SIG-M5 treated with dmso at 0.1 percent for 504 hours (cell line): ENCODE results near the gene DAB1.

Experiments used
- DNase-seq: peaks from one replicate; lab custom pipeline; 2025; ENCODE audit not compliant: unreplicated experiment; lab: John Stamatoyannopoulos, UW

Gene DAB1

DNA sequence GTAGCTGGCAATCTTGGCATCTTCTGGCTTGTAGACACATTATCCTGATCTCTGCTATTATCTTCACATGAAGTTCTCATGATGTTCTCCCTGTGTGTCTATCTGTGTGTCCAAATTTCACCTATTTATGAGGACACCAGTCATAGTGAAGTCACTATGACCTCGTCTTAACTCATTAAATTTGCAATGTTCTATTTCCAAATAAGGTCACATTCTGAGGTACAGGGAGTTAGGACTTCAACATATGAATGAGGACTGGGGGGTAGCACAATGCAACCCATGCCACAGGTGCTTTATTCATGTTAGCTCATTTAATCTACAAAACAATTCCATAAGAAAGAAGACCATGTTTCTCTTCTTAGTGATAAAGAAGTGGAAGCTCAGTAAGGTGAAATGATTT is 251.8 kb downstream of the DAB1 start:
- no peak for DNase-seq

DNA sequence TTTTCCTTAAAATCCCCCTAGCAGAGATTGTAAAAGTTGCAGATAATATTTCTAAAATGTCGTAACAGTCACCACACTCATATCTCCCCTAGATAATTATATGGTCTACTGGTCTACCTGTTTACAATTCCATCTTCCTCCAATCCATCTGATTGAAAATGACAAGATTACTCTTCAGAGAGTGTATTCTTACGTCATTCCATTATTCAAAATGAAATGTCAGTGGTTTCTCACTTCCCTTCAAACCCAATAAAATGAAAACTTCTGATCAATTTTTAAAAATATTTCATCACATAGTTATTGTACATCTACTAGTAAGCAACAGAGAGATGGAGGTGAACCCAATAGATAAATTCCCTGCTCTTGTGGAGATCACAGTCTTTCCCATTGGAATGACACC is 255.9 kb downstream of the DAB1 start:
- DNase-seq: no peak

DNA sequence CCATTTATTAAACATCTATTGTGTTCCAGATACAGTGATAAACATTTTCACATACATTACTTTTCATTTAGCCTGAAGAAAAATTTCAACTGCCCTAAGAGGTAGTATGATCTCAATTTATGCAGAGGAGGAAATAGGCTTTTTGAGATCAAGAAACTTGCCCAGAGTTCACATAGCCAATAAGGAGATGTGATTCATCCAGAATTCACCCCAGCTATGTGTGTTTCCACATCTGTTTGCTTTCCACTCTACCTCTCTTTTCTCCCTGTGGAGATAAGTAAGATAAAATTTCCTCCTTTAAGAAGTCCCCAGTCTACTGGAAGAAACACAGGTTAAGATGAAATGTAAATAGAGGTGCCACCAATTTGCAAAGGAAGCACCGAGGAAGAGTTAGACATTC is 258.3 kb downstream of the DAB1 start:
- no peak for DNase-seq

GRCh38 chr1:57164584-57164983 is 259.3 kb downstream of the DAB1 start:
- DNase-seq: no peak

DNA sequence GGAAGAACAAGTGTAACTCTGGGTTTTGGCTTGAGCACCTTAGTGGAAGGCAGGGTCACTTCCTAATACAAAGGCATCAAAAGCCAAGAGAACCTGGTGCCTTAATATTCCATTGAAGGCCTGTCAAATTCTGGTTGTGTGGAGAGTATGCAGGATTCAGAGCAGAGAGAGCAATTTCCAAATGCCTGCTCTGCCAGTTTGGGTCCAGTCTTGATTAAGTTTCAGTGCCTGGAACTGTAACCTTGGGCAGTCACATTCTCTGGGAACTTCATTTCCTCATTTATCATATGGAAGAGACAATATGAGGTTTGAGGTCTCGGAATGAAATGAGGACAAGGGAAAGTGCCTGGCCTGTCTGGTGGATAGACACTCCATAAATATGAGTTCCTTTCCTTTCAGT is 260.1 kb downstream of the DAB1 start:
- no peak for DNase-seq

DNA sequence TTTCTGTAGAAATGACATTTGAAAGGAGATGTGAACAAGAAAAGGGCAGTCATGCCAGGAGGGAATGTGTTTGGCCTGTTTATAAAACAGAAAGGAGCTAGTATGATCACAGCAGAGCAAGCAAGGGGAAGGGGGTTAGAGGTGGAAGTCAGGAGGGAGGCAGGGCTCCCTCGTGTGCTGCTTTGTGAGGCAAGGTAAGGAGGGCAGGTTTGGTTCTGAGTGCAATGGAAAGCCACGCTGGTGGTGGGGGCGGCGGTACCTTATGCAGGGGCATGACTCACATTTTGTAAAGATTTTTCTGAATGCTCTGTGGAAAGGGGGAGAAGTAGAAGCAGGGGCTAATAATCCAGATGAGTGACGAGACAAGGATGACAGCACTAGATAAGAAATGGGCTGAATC is 260.5 kb downstream of the DAB1 start:
- DNase-seq: no peak

DNA sequence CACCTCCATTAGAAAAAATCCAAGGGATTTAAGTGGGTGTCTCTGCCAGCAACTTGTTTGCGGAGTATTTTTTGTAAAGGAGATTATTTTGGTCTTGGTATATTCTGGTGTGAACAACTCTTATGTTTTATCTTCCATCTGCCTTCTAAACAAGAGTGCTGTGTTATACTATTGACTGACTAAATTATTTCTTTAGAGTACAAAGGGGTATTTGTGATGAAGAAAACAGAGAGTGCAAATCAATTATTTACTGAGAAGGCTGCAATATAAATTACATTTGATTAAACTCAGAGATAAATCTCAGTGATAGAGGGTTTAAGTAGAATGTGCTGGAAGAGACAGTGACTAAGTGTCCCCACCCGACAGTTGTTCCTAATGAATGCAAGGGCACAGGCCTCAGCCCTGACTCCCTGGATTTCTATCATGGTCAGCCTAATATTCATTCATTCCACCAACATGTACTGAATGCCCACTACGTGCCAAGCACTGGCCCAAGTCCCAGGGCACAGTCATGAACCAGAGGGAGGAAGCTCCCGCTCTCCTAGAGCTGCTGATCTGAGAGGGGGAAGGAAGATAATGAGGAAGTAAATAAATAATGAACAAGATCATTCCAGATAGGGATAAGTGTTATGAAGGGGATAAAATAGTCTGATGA is 261.1 kb downstream of the DAB1 start:
- no peak for DNase-seq

- DNase-seq: no peak
Measured at GRCh38 chr1:57160594-57160993, 263.3 kb downstream of the DAB1 start.

GRCh38 chr1:57158604-57158998 is 265.3 kb downstream of the DAB1 start:
- DNase-seq: no peak

- no peak for DNase-seq
Measured at GRCh38 chr1:57157818-57158603, 265.8 kb downstream of the DAB1 start.

- DNase-seq: no peak
Measured at GRCh38 chr1:57156907-57157306, 267.0 kb downstream of the DAB1 start.

GRCh38 chr1:57146100-57146499 is 277.8 kb downstream of the DAB1 start:
- DNase-seq: no peak

GRCh38 chr1:57142999-57143398 is 280.9 kb downstream of the DAB1 start:
- no peak for DNase-seq

DNA sequence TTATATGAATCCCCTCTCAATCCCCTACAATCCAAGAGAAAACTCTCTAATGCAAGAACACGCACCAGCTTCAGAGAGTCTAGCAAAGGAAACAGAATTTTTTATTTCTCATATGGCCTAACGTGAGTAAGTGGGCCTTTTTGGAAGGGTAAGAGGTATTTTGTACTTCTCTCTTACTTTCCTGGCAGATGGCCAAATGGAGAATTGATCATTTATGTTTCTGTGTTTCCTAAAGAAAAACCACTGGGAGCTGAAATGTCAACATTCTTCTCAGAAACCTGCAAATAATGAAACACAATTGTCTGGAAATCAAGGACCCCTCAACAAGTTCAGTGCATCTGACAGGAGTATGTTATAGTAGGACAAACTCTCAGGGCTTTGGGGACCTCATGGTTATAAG is 281.7 kb downstream of the DAB1 start:
- DNase-seq: no peak

- DNase-seq: no peak
Measured at GRCh38 chr1:57138432-57139078, 285.3 kb downstream of the DAB1 start.

- no peak for DNase-seq
Measured at GRCh38 chr1:57137980-57138379, 285.9 kb downstream of the DAB1 start.

GRCh38 chr1:57134803-57135202 is 289.1 kb downstream of the DAB1 start:
- DNase-seq: no peak

DNA sequence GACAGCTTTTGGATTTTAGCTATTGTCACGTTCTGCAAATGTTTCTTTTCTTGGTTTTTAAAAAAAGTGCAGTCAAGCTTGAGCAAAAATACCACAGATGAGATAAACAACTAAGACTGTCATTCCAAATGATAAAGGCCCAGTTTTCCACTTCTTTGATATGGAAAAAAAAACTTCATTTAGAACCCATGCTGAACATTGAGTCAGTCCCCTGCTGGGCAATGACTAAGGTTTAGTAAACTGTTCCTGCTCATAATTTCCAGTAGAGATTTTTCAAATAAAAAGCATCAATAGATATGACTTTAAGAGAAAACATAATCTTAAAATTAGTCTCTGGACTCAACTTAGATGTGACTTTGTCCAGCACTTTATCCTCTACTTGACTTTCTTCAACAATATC is 290.2 kb downstream of the DAB1 start:
- no peak for DNase-seq

DNA sequence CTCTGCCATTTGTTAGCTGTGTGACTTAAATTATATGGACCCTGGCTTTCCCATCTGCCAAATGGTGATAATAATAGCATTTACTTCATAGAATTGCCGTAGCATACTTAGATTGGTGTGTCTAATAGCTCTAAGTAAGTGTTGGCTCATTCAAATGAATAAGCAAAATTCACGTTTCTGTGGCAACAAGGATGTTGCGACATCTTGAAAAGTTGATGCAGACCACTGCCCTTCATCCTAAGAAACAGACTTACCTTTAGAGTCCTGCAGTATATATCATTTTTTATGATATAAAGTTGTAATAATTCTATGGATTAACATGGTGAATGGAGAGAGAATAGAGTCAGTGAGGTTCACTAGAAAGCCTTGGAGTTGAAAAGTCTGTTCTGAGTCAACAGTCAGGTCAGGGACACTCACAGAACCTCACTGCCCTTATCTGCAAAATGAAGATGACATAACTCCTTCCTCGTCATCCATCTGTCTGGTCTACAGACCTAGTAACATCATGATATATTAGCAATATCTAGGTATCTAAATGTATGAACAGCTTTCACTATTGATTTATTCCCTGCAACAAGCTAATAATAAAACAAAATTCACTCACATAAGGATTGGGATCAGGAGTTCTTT is 290.8 kb downstream of the DAB1 start:
- DNase-seq: no peak

- no peak for DNase-seq
Measured at GRCh38 chr1:57131701-57132394, 292.0 kb downstream of the DAB1 start.

GRCh38 chr1:57131257-57131656 is 292.6 kb downstream of the DAB1 start:
- no peak for DNase-seq
